H1 (cell line): Measurements from ENCODE around the gene PLCB4. TPM values are rescaled to one million over a fixed set of nuclear protein-coding genes. Genes with fewer than 3 reads are reported as not detected.

ENCODE experiments used
- RAD21 ChIP-seq, 2 experiments: IDR thresholded peaks in 1 of 2; conservative IDR thresholded peaks in 1 of 2; 2 replicates each; pipeline ENCODE4 v1.6.1; 2011; ENCODE audit warnings: low read depth in 2 of 2, low read length in 2 of 2, improper control_type of control experiment in 1 of 2, inconsistent platforms in 1 of 2, mild to moderate bottlenecking in 1 of 2, moderate library complexity in 1 of 2
- SUZ12 ChIP-seq: fragments of 200-600 bp; sonication (generic); IDR thresholded peaks from 2 replicates; pipeline ENCODE4 v1.6.1; 2012; ENCODE audit warnings: mild to moderate bottlenecking, inconsistent platforms, low read length, moderate library complexity, mixed read lengths
- TAF1 ChIP-seq: IDR thresholded peaks from 2 replicates; pipeline ENCODE4 v1.6.1; 2011; ENCODE audit warnings: mild to moderate bottlenecking, low read depth, low read length
- polyA plus RNA-seq, 7 experiments: library from polyadenylated mRNA; depleted of rRNA in 3 of 7; stranded (reverse) in 5 of 7; unstranded in 2 of 7; fragments of >200 nt in 5 of 7; fragments of 200-250 nt in 2 of 7; gene quantifications; 1 replicate in 5 of 7; 2 replicates in 1 of 7; 4 replicates in 1 of 7; pipeline versions ENCODE4 v1.2.1 to v1.2.3, GENCODE V29; 2011 to 2013; ENCODE audit warnings: missing spikeins in 2 of 7, mixed read lengths in 2 of 7
- total RNA-seq: library from RNA; stranded (reverse); fragmentation: NEBNext Ultra II Directional; extraction: Animal tissue kit (Norgen Biotek cat#: 25700); gene quantifications from 2 replicates; pipeline ENCODE4 v1.2.1, GENCODE V29; 2021

The PLCB4 gene
- total and polyA plus RNA-seq, 2 of the 8 experiments (the other 6 are each of a cell fraction or from before 2014, with no cell fraction given), result 3.2 to 14.1 TPM

DNA sequence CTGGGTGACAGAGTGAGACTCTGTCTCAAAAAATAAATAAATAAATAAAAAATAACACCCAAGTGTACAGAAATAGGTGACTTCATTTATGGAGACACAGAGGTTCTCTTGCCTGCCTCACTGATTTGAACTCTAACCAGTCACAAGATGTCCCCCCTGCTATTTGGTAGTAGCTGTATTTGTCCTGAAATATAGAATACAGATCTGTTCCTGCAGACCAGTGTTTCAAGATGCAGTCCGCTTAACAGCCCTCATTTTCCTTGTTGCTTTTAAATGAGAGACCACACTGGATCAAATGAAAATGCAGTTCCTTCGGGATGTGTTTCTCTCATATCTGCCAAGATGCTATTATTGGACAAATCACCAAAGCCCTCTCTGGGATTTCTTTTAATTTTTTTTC is 7.6 kb downstream of the PLCB4 start (continued):
- TF ChIP-seq SUZ12, result no peak
- TF ChIP-seq TAF1, result no peak
- no peak for TF ChIP-seq RAD21 (IDR thresholded peaks at IDR 0.05 in 1 of 2, conservative IDR thresholded peaks at IDR 0.05 in 1 of 2; ENCODE audit: low read depth in 2 of 2, low read length in 2 of 2)
